ENCODE results near the gene CRB3.

Gene CRB3

GRCh38 chr19:6433165-6433564 lies 30.9 kb upstream of the CRB3 start:
- DNase-seq (ENCODE audit: low read depth), result no peak

GRCh38 chr19:6433663-6434062 lies 30.4 kb upstream of the CRB3 start, which contains the start of gene SLC25A41:
SLC25A41 (minus strand) TSS chr19:6433763; CDS start chr19:6433693, 70 bp downstream.
- no peak for DNase-seq (ENCODE audit: low read depth)

- no peak for DNase-seq (ENCODE audit: low read depth)
Measured at GRCh38 chr19:6439743-6440142, 24.3 kb upstream of the CRB3 start.

GRCh38 chr19:6440905-6441304 lies 23.2 kb upstream of the CRB3 start:
- no peak for DNase-seq (ENCODE audit: low read depth)

GRCh38 chr19:6442087-6442688 lies 21.9 kb upstream of the CRB3 start:
- DNase-seq (ENCODE audit: low read depth), result no peak

- DNase-seq (ENCODE audit: low read depth), result no peak
Measured at GRCh38 chr19:6443986-6444385, 20.1 kb upstream of the CRB3 start.

GRCh38 chr19:6446452-6446851 lies 17.6 kb upstream of the CRB3 start:
- DNase-seq (ENCODE audit: low read depth), result no peak

- DNase-seq (ENCODE audit: low read depth), result no peak
Measured at GRCh38 chr19:6448045-6448444, 16.0 kb upstream of the CRB3 start.

GRCh38 chr19:6450166-6450565 lies 13.9 kb upstream of the CRB3 start:
- no peak for DNase-seq (ENCODE audit: low read depth)

GRCh38 chr19:6451583-6452222 lies 12.4 kb upstream of the CRB3 start:
- DNase-seq (ENCODE audit: low read depth), result no peak

- DNase-seq (ENCODE audit: low read depth), result no peak
Measured at GRCh38 chr19:6452223-6452614, 11.9 kb upstream of the CRB3 start.

- DNase-seq (ENCODE audit: low read depth), result no peak
Measured at GRCh38 chr19:6452899-6453298, 11.2 kb upstream of the CRB3 start.

- no peak for DNase-seq (ENCODE audit: low read depth)
Measured at GRCh38 chr19:6453951-6454565, 10.0 kb upstream of the CRB3 start.

GRCh38 chr19:6455924-6456323 lies 8.1 kb upstream of the CRB3 start:
- DNase-seq (ENCODE audit: low read depth), result no peak

GRCh38 chr19:6457958-6458694 lies 5.9 kb upstream of the CRB3 start:
- DNase-seq (ENCODE audit: low read depth), result no peak

GRCh38 chr19:6458695-6459261 lies 5.3 kb upstream of the CRB3 start:
- DNase-seq (ENCODE audit: low read depth), result no peak

- no peak for DNase-seq (ENCODE audit: low read depth)
Measured at GRCh38 chr19:6459262-6460098, 4.6 kb upstream of the CRB3 start, which contains the start of gene SLC25A23. SLC25A23 (minus strand) TSS chr19:6459792; CDS start chr19:6459628, 164 bp downstream.

- DNase-seq (ENCODE audit: low read depth), result peak; percentile 91
Measured at GRCh38 chr19:6460099-6460884, 3.8 kb upstream of the CRB3 start.

GRCh38 chr19:6465006-6465405 lies 935 bp downstream of the CRB3 start:
- no peak for DNase-seq (ENCODE audit: low read depth)

- no peak for DNase-seq (ENCODE audit: low read depth)
Measured at GRCh38 chr19:6465663-6466062, 1.6 kb downstream of the CRB3 start.

Measured in stimulated activated CD8-positive, alpha-beta memory T cell treated with anti-CD3 and anti-CD28 coated beads, Interleukin-7, amount 100 ng/mL, for 24 hours (primary cell).